CD4-positive, alpha-beta T cell treated with Interleukin-4 for 1 hour (primary cell): ENCODE results near the gene NMU.
"Not testable (repeated sequence)": the region's sequence is repeated elsewhere in the genome, so short reads cannot be mapped to it uniquely, and the experiment has no call there.

Experiments
- DNase-seq, 2 donors: peaks; one replicate each; pipeline ENCODE4 v3.0.0-alpha.2; 2020 to 2022

Gene NMU

GRCh38 chr4:55618546-55619143, 17.5 kb downstream of the NMU start:
- DNase-seq = no peak

- DNase-seq = no peak
These were observed 18.4 kb downstream of the NMU start for GRCh38 chr4:55617587-55618197.

GRCh38 chr4:55615008-55615407, 21.1 kb downstream of the NMU start:
- no peak for DNase-seq

GRCh38 chr4:55613621-55614020, 22.5 kb downstream of the NMU start:
- DNase-seq = no peak

GRCh38 chr4:55612341-55612740, 23.8 kb downstream of the NMU start:
- no peak for DNase-seq

- DNase-seq = no peak
These were observed 24.6 kb downstream of the NMU start for GRCh38 chr4:55611358-55612059.

DNA sequence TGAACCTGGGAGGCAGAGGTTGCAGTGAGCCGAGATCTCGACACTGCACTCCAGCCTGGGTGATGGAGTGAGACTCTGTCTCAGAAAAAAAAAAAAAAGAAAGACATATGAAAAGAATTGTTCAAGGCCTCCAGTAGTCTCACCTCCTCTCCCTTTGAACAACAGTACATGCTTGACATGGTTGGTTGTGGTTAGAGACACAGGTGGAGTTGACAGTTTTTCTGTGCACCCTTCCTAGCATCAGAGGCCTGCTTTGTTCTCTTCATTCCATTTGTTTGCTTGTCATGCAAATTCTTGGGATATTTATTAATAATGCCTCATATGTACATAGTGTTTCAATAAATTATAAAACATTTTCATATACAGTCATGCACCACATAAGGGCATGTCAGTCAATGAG, 25.7 kb downstream of the NMU start:
- DNase-seq = no peak

DNA sequence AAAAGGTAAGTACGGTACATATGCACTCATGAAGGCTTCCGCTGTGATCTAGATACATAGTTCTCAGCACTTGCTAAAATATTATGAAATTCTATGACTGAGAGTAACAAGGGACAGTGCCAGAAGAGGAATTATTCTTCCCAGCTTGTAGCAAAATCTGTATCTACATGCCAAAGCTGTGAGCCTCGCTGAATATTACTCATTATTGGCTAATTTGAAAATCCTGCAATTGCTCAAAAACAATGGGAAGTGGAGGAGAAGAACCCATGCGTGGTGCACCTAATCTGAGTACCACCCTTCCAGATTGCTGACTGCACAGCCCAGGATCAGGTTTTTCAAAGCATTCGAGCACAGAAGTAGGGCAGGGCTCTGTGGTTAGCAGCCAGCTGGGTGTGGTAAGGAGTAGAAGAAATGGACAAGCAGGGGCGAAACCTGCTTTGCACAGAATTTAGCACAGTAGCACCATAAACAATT, 26.7 kb downstream of the NMU start:
- peak in 1 of 2 donors; percentile 2 for DNase-seq

GRCh38 chr4:55608591-55608990, 27.5 kb downstream of the NMU start:
- no peak for DNase-seq

- DNase-seq = no peak
These were observed 31.1 kb downstream of the NMU start for GRCh38 chr4:55604996-55605395.

- no peak for DNase-seq
These were observed 35.5 kb downstream of the NMU start for GRCh38 chr4:55600640-55601039.

- no peak for DNase-seq
These were observed 37.5 kb downstream of the NMU start for GRCh38 chr4:55598641-55599040.

DNA sequence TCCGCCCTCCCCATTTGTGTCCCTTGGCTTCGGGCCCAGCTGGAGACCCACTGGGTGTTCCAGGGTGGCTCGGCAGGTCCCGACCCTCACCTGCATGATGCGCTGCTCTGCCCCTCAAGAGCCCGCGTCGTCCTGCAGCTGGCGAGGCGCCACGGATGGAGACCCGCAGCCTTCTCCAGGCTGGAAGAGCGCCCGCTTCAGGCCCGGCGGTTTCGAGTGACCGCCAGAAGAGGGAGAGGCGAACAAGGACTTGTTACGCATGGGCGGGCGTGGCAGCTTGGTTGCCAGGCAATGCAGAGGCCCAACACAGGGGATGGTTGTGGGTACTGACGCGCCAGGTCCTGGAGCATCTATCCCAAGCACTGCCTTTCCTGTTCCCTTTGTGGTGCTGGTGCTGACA, 44.1 kb downstream of the NMU start, which contains the start of gene PDCL2:
Gene PDCL2, minus strand, starts transcription at position 232 of the 400 bp plus-strand sequence. Its CDS starts 136 bp downstream, at position 96.
- DNase-seq = no peak

DNA sequence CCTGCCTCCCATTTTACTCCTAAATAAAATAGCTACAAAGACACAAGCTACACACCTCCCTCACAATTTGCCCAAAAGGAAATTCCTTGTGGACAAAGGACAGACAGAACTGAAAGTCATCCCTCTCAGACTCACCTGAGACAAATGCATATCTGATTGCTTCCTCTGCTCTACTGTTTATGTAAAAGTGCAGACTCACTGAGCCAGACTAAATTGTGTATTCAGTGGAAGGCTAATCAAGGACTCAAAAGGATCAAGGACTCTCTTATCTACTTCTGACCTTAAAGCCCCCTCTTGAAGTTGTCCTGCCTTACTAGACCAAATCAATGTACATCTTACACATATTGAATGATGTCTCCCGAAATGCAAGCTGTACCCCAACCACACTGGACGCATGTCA, 47.9 kb downstream of the NMU start:
- DNase-seq = no peak

DNA sequence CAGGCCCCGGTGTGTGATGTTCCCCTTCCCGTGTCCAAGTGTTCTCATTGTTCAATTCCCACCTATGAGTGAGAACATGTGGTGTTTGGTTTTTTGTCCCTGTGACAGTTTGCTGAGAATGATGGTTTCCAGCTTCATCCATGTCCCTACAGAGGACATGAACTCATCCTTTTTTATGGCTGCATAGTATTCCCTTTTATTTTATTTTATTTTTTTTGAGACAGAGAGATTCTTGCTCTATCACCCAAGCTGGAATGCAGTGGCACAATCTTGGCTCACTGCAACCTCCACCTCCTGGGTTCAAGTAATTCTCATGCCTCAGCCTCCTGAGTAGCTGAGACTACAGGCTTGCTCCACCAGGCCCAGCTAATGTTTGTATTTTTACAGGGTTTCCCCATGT, 53.3 kb downstream of the NMU start:
- DNase-seq = not testable (repeated sequence)

- no peak for DNase-seq
These were observed 57.6 kb downstream of the NMU start for GRCh38 chr4:55578341-55579010.

DNA sequence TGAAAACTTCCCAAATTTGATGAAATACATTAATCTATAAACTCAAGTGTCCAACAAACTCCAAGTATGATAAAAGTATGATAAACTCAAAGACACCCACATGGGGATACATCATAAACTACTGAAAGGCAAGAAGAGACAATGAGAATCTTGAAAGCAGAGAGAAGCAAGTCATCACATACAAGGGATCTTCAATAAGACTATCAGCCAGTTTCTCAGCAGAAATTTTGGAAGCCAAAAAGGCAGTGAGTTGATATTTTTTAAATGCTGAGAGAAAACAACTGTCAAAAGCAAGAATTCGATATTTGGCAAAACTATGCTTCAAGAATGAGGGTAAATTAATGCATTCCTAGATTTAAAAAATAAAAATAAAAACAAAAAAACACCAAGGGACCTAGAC, 60.6 kb downstream of the NMU start:
- no peak for DNase-seq

- no peak for DNase-seq
These were observed 61.8 kb downstream of the NMU start for GRCh38 chr4:55574252-55574651.

DNA sequence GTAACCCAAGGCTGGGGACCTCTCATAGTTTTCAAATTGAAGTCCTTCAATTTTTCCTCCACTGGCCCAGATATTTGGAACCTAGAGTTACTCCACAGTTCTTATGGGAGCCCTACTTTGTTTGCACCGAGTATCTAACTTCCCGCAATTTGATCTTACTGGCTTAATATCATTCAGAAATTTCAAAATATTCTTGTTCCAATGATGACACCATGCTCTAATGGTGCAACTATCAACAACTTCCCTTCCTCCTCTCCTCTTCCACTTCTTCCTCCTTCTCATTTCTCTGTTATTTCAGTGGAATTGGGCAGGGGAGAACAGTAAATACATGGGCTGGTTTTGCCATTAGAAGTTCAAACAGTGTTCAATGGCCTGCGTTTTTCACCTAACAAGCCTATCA, 64.3 kb downstream of the NMU start:
- no peak for DNase-seq

DNA sequence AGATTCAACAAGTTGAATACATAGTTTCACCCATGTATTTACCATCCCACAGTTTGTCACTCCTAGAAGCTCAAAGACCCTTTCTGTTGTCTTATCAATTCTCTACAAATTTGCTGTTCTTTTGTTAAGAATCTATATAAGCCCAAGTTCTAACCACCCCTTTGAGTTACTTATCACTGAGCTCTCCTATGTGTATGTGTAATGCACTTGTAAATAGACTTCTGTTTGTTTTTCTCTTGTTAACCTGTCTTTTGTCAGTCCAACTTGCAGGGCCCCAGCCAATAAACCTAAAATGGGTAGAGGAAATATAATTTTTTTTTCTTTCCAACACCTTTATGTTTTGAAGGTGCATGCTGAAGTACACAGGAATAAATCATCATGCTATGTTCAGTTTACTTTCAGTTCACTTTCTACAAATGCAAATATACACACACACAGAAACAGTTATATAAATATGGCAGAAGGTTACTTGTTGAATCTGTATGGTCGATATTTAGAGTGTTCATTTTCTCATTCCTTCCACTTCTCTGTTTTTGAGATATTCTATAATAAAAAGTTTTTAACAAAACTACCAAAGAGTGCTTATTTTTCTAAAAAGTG, 67.1 kb downstream of the NMU start:
- no peak for DNase-seq

GRCh38 chr4:55561889-55562288, 74.2 kb downstream of the NMU start:
- DNase-seq = no peak

DNA sequence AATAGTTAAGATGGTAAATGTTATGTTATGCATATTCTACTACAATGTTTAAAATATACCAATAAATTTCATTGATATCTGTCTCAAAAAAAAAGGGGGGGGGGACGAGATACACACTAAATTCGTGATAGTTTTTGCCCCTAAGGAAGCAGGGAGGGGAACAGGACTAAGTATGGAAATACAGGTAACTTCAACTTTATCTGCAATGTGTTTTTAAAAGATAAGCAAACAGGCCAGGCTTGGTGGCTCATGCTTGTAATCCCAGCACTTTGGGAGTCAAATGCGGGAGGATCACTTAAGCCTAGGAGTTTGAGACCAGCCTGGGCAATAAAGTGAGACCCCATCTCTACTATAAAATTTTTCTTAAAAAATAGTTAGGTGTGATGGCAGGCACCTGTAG, 76.0 kb downstream of the NMU start:
- no peak for DNase-seq

DNA sequence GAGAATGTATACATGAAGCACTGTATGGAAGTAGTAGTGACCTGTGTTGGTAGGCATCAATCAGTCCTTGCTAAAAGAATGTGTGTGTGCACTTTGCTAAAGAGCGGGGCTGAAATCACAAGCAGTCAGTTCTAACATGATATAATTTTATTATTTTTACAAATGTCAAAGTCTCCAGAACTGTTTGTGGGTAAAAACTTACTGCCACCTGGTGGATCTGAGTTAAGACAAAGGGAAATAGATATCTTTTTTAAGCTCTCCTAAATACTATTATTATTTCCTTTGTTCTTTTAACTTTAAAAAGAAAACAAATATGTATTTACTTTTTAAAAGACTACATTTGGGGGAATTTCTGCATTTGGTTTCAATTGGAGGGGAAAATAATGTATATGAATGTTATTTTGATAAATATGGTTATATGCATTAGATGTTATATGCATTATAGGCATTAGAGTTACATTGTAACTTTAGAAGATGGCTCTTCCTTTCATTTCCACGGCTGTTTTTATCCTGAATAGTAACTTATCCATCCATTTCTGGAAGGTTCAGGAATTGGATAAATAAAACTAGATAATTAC, 81.6 kb downstream of the NMU start:
- peak in 1 of 2 donors; percentile 61 for DNase-seq
